Measurements from ENCODE around the gene GIMAP8.

The GIMAP8 gene

DNA sequence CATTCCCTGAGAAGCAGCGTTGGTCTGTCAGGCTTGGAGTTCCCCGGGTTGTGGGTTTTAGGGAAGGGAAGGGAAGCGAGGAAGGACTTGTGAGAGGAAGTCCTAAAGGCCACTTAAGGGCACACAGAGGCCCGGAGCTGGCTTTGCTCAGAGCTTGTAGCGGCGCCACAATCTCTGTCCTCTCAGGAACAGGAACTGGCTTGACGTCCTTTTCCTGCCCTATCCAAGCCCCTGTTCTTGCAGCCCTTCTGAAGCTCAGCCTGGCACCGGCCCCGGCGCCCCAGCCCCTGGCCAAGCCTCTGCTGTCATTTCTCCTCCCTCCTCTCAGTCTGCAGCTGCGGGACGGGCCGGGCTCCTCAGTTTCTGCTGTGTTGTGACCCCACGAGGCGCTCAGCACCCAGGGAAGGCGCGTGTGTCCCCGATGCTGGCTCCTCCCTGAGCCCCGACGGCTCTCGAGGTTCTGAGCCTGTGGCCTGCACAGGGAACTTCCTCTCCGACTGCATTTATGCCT lies at the start of gene GIMAP8:
Gene GIMAP8 (plus strand): TSS at position 140 of the 511 bp plus-strand sequence. CDS start 16,069 bp downstream, outside the sequence.
- no peak for DNase-seq

DNA sequence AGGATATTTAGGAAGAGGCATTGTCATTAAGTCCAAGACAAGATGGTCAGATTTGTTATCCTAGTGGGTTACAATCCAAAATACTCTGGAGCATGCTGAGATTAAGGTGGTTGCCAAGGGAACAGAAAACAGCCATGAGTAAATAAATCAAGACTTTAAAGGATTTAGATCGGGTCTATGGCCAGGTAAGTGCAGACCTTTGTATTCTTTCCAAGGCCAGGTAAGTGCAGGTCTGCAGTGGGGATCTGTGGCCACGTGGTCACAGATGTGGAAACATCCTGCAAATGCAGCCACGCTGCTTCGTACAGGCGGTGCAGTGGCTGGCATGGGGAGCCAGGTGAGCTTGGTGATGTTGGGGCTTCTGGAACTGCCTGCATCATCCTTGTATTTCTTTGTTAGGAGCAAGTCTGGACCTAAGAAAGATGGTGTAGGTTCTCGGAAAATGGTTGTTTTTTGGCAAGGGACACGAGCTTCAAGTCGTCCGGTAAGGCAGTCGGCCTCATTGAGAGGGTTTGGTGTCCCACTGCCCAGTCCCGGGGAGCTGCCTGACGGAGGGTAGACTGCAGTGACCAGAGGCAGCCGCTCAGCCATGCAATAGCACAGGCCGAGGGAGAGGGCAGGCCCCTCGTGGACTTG lies 49.5 kb upstream of the GIMAP8 start:
- no peak for DNase-seq

DNA sequence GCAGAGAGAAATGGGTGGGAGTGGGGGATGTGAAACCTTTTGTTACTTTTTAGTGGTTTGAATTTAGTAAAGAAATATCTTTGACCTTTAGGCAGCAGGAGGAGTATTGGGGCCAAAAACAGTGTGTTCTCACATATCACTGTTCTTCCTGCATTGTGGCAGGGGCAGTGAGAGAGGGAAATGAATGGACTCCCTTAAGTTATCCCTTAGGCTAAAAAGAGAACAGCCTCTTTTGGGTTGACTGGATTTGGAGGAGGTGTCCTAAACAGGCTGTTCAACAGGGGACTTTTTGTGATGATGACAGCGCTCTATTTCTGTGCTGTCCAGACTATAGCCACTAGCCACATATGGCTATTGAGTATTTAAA lies 49.0 kb upstream of the GIMAP8 start:
- DNase-seq, result no peak

DNA sequence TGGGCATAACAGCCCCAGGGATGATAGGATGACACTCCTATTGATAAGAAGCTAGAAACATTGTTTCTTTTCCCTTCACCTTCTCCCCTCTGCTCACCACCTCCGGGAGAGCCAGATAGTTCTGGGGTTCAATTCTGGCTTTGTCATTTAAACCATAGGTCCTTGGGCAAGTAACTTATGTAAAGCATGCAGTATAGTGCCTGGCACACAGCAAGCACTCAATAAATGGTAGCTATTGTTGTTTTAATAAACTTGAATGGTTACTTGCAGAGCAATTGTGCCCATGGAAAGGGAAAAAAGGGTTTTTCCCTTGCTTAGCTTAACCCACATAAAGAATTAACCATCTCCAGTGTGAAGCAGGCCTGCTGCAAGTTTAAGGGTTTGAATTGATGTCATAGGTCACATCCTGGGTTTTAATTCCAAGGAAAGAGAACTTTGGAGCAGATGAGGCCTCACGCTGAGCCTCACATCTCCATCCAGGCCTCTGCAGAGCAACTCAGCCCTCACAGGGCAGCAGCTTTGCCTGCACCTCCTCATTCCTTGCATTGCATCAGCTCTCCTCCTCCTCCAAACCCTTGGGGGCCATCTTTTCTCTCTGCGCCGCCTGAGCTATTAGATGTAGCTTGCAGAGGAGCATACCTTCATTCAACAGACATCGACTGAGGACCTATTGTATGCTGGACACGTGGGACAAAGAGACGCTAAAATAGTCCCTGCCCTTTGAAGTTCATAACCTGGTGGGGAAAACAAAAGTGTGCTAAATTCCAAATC lies 48.4 kb upstream of the GIMAP8 start:
- DNase-seq, result no peak

DNA sequence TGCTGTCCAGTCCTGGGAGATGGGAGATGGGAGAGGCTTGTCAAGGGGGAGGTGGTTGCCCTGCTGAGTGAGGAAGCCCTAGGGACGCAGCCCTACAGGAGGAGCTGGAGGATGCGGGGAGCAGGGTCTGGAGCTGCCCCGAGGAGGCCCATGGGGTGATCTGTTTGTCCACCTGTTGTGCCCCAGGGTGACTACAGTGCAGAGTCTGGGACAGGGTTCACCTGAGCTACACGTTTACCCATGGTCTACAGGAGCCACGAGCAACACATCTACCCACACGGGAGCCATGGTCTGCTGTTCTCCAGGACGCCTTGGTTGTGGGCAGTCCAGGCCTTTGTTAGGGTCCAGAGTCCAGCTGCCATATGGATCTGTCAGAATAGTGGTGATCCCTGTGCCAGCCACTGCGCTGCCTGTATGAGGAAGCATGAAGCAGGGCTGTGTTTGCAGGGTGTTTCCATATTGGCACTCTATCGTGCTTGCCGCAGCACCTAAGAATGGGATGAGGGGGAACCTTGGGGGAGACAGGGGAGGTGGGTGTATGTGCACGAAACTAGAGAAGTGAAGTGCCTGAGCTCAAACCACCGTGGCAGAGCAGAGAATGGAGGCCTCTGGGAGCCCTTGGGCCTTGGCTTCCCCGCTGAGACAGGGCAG lies 47.6 kb upstream of the GIMAP8 start:
- no peak for DNase-seq

DNA sequence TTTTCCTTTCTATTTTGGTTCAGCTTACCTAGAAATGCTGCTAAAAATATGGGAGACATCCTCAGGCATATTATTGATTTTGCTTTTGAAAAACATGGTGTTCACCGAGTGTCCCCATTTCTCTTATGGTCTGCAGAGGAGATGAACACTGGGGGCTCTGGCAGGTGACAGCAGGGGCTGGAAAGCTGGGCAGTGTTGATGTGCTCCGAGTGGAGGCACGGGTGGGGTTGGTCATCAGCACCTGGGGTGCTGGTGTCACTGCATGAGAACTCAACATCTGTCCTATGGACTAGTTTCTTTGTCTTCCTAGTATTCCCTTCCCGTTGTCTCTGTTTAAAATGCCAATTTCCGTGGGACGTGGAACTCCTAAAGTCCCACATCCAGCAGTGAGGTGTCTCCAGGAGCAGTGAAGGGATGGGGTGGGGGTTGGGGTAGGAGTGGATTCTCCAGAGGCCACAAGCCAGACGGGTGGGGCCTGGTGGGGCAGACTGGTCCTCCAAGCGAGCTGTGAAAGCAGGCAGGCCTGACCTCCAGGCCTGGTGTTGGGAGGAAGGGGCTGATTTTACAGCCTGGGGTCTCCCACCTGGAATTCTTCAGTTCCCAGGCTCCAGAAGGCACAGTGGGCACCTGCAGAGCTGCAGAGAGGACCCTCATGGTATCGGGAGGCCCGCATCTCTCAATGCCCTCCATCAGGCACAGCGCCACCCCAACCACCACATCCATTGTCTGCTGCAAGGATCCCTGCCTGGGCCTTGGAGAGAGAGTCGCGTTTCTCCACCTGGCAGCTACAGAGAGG lies 46.9 kb upstream of the GIMAP8 start:
- DNase-seq, result no peak

DNA sequence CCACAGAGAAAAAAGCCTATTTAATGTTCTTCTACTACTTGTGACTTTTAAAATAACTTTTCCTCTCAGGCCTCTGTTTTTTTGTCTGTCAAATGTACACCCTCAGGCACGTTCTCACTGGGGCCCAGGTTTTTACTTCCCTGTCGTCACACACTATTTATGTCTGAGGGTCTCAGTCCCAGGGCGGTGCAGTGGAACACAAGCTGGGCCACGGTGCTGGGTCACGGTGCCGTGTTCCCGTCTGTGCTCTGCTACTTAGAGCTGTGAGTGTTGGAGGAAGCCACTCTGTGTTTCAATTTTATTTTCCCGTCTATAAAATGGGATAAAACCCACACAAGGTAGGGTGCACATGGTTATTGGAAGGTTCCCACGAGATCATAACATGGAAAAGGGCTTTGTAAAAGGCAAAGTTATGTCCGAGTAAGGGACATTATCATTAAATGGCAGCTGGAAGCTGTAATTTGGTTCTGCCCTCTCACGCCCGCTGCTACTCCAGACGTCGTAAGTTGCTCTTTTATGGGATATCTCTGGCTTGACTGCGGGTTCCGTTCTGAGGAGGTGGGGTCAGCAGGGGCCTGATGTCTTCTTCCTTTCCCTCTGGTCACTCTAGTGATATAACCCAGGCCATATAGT lies 46.1 kb upstream of the GIMAP8 start:
- DNase-seq, result no peak

DNA sequence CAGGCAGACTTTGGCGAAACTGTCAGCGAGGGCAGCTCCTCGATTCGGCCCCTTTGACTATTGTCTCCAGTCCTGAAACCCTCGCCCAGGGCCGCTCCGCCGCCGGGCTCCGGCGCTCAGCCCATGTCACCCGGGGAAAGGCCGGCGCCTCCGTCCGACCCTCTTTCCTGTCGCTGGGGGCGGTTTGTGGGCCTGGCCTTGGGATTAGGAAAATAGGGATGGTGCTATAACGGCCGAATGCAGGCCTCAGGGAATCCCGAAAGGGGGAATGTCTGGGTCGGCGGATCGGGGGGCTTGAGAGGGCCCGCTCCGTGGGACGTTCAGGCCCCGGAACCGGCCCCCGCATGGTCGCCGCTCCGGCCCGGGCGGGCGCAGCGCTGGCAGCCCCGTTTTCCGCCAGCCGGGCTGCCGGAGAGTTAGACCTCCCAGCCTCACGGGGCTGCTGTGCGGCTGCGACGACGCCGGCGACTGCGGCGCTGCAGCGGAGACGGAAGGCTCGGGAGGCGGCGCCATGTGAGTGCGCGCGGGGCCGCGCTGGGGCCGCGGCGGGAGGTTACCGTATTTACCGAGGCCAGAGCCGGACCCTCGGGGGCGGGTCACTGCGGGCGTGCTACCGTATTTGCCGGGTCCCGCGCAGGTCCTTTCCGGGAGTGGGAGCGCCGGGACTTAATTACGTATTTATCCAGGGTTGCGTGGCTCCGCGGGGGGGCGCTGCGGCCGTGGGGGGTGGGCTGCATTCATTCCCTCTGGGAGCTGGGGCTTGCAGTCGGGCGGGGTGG lies 45.4 kb upstream of the GIMAP8 start:
- peak; percentile 74 for DNase-seq

DNA sequence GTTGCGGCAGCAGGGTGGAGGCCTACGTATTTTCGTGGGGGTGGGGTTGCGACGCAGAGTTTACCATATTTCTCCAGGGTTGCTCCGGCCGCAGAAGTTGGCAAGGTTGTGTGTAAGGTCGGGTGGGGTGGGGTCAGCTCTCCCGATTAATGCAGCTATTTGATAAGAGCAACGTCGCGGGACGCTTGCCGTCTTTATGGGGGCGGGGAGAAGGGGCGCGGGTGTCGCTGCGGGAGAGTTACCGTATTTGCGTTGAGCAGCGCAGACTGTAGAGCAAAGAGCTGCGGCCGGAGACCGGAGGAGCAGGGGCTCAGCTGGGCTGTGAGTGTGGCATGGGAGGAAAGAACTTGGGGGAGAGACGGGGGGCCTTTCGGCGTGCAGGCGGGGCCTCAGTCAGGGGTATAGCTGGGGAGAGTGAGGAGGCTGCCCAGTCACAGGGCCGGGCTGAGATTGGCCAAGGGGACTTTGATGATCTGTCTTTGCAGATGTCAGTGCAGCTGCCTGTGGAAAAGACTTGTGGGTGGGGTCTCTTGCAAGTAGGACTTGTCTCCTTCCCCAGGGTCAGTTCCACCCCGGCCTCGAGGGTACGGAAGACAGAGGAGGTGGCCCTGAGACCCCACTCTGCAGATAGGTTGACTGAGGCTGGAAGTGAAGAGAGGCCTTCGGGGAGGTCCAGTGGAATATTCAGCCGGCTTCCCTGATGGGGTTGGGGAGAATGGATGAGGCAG lies 44.7 kb upstream of the GIMAP8 start:
- DNase-seq, result no peak

DNA sequence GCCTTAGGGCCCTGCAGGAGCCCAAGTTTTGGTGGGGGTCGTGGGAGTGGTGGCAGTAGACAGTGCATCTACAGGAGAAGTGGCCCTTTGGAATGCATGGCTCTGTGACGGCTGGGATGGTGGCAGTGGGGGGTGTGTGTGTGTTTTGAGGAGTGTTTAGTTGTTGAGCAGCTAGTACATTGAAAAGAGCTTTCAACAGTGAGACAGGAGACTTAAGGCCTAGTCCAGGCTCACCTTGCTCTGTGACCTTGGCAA lies 44.2 kb upstream of the GIMAP8 start:
- peak; percentile 3 for DNase-seq

DNA sequence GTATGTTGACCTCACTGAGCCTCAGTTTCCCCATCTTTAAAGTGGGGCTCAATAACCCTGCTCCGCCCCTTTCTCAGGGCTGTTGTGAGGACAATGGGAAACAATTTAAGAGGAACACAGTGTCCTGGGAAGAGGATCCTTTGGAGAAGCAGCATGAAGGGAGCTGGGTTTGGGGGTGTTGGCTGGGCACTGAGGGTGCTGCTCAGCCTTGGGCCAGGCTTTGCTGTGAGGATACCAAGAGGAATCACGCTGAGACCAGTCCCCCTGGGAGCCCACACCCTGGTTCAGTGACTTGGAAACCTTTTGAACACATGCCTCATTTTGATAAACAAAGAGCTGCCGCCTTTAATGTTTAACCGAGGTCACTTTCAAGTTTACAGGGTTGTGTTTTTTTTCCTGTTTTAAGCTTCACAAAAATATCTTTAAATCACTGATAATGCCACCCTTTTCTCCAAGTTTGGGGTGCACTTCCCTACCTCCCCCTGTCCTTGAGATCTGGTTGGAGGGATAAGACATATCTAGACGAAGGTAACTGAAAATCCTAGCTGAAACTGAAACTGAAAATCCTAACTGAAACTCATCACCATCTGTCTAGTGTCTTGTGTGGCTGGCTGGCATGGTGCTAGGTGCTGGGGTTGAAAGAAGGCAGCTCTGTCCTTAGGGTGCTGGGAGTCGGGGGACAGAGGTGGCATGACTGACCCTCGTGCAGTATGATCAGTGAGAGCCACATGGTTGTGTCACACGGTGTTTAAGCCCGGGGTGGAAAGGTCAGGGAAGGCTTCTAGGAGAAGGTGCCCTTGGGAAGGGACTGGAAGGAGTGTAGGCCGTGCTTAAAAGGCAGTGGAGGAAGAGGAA lies 43.6 kb upstream of the GIMAP8 start:
- DNase-seq, result no peak

DNA sequence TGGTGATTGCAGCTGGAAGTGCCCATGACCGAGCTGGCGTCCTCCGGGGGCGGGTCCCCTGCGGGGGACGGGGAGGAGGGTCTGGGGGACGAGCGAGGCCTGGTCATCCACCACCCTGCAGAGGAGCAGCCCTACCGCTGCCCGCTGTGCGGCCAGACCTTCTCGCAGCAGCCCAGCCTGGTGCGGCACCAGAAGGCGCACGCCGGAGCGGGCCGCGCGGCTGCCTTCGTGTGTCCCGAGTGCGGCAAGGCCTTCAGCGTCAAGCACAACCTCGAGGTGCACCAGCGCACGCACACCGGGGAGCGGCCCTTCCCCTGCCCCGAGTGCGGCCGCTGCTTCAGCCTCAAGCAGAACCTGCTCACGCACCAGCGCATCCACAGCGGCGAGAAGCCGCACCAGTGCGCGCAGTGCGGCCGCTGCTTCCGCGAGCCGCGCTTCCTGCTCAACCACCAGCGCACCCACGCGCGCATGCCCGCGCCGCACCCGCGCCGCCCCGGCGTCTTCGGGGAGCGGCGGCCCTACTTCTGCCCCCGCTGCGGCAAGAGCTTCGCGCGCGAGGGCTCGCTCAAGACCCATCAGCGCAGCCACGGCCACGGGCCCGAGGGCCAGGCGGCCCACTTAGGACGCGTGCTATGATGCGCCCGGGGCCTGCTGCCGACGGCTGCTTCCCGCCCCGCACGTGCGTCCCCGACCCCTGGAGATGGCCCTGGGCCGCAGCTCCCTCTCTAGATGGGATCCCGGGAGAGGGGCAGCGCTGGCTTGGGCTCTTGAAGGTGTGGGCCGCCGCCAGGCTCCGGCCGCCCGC lies 42.6 kb upstream of the GIMAP8 start:
- no peak for DNase-seq

DNA sequence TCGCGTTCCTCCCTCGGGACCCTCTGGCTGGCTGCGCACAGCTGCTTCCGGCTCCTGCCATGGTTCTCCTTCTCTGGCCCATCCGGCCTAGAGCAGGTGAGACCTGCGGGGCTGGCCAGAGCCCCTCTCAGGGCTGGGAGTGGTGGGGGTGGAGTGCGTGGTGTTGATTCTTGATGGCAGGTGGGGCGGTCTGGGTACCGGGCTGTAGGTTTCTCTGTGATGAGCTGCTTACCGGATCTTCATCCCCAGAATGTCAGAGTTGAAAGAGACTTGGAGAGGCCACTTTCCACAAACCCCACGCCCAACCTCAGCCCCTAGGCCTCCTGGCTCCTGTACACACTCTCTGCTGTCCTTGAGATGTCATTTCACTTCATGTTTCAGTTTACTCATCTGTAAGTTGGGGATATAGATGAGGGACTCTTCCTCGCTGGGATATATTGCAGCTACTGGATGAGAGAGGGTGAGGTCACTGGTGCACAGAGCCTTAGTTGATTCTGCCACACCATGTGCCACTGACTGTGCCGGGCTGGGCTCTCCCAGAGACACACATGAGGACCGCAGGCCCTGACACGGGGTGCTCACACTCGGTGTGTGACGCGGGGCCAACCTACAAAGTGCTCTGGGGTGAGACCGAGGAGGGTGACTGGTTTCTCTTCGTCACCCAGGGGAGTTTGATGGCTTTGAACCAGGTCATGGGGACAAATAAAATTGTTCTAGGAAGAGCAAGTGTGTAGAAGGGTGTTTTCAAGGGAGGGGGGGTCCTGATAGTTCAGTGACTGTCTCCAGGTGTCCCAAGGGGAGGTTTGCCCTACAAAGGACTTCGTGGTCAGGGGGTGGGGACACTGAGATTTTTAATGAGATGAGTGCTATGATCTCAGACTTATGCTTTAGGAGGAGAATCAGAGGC lies 41.8 kb upstream of the GIMAP8 start:
- DNase-seq, result no peak

DNA sequence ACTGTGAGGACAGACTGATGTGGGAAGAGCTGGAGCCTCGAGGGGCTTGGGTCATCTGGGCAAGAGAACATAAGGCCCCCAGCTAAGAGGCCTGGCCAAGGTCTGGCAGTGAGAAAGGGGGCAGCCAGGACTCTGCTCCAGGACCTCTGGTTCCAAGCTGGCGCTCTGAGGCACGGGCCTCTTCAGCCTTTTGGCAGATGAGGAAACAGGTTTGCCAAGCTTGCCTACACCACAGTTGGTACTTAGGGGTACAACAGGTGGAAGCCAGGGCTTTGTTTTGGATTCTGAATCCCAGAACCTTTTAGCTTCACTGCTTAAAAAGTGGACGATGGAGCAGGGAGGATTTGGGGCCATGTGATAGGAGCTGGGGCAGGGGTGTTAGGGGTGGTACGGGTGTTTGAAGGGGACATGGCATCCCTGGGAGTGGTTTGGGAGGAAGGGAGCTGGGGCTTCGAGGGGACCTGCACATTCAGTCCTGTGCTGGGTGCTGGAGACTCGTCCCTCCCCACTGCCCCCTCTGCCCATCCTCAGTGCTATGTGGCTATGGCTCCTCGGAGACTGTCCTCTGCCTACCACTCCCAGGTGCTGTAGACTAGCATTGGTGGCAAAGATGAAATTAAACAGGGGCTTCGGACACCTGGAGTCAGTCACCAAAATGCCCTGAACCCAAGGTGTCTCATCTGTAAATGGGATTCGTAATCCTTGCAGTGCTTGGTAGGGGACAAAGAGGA lies 41.0 kb upstream of the GIMAP8 start:
- DNase-seq, result no peak

DNA sequence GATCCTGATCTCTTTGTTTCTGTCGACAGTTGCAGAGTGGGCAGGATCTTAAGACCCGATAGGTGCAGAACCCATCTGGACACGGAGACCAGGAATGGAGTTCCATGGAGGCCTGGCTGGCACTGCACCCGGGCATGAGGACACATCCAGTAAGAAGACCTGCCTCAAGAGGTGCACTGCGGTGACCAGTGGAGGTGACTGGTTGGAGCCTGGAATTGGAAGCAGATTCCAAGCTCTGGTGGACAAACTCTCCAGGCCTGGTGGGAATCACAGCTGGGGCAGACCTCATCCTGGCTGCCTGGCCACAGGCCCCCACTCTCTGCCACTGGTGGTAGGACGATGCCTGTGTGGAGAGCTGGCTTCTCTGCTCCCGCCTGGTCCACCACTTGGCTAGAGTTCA lies 40.3 kb upstream of the GIMAP8 start:
- DNase-seq, result no peak

DNA sequence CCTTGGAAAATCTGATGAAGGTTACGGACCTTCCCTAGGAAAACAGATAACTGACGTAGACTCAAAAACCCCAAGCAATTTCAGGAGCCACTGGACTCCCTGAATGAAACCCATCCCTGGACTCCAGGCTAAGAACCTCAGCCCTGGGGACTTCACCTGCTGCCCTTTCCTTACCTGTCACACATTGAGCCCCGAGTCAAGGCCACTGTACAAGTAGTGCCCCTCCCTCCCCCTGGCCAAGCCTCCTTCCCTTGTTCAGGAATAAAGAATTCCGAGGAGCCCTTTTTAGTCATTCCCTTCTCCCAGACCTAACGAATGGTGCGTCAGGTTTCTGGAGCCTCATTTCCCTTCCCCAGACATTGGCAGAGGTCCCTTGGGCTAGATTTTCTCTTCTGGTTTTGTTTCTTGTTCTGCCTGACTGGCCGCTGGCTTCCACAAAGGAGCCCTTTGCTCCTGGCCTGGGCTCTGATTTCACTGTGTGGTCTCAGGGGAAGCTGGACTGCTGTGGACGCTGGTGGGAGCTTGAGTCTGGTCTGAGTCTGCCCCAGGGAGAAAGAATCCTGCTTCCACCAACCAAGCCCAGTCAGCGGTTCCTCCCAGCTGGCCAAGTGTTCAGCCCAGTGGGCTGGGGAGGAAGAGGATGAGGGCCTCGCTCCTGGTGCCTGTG lies 39.6 kb upstream of the GIMAP8 start:
- DNase-seq, result no peak

DNA sequence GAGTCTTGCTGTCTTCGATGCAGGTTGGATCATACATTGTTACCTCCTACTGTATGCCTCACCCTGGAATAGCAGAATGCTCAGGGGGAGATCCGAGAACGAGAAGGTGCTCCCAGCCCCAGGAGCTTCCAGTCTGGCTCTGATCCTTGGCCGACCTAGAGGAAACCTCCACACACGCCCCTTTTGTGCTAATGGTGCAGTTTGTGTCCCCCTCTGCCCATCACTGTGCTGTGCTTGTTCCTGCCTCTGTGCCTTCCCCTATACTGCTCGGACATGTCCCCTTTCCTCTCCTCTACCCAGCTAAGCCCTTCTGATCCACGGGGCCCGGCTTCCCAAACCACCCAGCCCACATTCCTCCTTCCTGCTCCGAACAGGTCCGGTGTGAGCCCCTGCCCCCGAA lies 38.8 kb upstream of the GIMAP8 start:
- no peak for DNase-seq
